ENCODE measurements around the gene BRD3OS. TPM values are rescaled to one million over a fixed set of nuclear protein-coding genes. Genes with fewer than 3 reads are reported as not detected.
A peak's percentile ranks its signal among the peaks of the same experiment; 100 is the strongest.

Gene BRD3OS
- total RNA-seq, 3 donors from 2014 or later = 3.6 to 17.6 (median 4.9) TPM

DNA sequence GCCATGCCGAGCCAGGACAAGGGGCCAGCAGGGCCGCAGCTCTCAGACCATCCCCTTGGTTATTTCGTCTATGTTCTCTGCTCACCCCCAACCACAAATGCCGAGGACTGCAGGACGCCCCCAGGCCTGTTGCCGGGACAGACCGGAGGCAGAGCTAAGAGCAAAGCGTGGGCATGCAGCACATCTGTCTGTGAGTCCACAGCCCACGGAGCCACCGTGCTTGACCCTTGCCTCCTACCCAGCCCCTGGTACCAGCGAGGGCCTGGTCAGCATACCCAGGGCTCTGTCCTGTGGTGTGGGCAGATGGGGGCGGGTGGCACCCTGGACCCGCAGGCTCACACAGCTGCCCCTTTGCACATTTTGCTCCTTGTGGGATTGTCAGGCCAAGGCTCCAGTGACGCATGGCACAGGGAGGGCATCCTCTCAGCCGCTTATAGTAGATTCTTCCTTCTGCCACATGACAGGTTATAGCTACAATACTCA is 37.8 kb downstream of the BRD3OS start:
- no peak for ATAC-seq

DNA sequence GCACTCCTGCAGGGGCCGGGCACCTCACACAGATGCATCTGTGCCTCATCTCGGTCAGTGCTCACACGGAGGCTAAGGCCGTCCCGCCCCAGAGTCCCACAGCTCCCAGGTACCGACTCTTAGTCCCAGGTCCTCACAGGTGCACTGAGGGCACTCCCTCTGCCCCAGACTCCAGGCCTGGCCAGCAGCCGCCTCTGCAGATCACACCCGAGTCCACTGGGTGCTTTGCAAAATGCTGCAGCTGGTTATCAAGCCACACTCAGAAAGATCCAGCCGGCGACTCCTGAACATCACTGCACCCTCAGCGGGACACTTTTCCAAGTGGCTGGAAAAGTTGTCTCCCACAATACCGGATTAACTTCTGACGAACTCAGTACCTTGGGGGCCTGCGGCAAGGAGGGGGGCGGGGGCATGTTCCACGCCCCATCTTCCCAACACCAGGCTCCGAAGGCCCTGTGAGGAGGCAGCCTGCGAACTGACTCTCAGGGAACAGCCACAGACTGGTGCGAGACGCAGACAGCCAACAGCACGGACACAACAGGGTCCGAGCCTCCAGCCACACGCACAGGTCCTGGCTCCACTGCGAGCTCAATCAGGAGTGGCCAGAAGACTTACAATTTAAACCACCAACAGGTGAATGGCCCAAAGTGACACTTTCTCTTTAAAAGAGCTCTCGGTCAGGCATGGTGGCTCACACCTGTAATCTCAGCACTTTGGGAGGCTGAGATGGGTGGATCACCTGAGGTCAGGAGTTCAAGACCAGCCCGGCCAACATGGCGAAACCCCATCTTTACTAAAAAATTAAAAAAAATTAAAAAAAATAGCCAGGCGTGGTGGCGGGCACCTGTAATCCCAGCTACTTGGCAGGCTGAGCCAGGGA is 38.5 kb downstream of the BRD3OS start:
- ATAC-seq = no peak
- no peak overlapping the region for H3K4me3 ChIP-seq
- no peaks in the 10 kb centered on the region for H3K9me3 ChIP-seq
- H3K36me3 ChIP-seq (ENCODE audit: low read depth) = no peaks in the 10 kb centered on the region
- TF ChIP-seq, protein P1, sequence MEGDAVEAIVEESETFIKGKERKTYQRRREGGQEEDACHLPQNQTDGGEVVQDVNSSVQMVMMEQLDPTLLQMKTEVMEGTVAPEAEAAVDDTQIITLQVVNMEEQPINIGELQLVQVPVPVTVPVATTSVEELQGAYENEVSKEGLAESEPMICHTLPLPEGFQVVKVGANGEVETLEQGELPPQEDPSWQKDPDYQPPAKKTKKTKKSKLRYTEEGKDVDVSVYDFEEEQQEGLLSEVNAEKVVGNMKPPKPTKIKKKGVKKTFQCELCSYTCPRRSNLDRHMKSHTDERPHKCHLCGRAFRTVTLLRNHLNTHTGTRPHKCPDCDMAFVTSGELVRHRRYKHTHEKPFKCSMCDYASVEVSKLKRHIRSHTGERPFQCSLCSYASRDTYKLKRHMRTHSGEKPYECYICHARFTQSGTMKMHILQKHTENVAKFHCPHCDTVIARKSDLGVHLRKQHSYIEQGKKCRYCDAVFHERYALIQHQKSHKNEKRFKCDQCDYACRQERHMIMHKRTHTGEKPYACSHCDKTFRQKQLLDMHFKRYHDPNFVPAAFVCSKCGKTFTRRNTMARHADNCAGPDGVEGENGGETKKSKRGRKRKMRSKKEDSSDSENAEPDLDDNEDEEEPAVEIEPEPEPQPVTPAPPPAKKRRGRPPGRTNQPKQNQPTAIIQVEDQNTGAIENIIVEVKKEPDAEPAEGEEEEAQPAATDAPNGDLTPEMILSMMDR (IDR thresholded peaks at IDR 0.05) = no peak
- intact Hi-C loops (cut with DNase I, micrococcal nuclease) = no loop called here
- H3K4me1 ChIP-seq (ENCODE audit: low read depth) = peaks cover 11% of the 10 kb centered on the region
- DNase-seq = peak in 1 of 3 donors; percentile 26

More for the DNA sequence above, 37.8 kb downstream of the BRD3OS start:
- Histone ChIP-seq H3K4me1 (ENCODE audit: low read depth) (peaks cover 10% of the 10 kb centered on the region), H3K4me3 (no peak overlapping the region), H3K9me3 (no peaks in the 10 kb centered on the region), H3K36me3 (ENCODE audit: low read depth) (no peaks in the 10 kb centered on the region)
- TF ChIP-seq, protein P1 (IDR thresholded peaks at IDR 0.05) = no peak
- DNase-seq = peak in 1 of 3 donors; percentile 19
- intact Hi-C loops (cut with DNase I, micrococcal nuclease) = no loop called here

DNA sequence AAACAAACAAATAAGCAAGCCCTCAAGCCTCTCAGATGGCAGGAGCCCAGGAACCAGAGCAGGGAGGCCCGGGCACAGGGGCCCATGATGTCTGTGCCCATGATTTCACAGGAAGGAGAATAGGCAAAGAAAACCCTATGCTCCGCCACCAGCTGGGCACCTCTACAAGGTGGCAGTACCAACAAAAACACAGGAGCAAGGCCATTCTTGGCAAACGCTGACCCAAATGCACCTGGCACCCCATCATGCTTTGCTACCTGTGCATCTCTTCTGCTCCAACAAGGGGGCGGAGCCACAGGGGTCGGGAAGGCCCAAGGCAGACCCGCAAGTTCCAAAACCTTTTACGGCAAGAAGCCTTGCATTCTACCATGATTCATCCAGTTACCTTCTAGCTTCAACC is 39.4 kb downstream of the BRD3OS start:
- no peak for ATAC-seq
- TF ChIP-seq, protein P1 (IDR thresholded peaks at IDR 0.05) = no peak
- Histone ChIP-seq H3K4me3 (no peak overlapping the region), H3K9me3 (no peaks in the 10 kb centered on the region), H3K4me1 (ENCODE audit: low read depth) (peaks cover 15% of the 10 kb centered on the region), H3K36me3 (ENCODE audit: low read depth) (no peaks in the 10 kb centered on the region)
- DNase-seq = peak in 1 of 3 donors; percentile 26
- intact Hi-C loops (cut with DNase I, micrococcal nuclease) = no loop called here

DNA sequence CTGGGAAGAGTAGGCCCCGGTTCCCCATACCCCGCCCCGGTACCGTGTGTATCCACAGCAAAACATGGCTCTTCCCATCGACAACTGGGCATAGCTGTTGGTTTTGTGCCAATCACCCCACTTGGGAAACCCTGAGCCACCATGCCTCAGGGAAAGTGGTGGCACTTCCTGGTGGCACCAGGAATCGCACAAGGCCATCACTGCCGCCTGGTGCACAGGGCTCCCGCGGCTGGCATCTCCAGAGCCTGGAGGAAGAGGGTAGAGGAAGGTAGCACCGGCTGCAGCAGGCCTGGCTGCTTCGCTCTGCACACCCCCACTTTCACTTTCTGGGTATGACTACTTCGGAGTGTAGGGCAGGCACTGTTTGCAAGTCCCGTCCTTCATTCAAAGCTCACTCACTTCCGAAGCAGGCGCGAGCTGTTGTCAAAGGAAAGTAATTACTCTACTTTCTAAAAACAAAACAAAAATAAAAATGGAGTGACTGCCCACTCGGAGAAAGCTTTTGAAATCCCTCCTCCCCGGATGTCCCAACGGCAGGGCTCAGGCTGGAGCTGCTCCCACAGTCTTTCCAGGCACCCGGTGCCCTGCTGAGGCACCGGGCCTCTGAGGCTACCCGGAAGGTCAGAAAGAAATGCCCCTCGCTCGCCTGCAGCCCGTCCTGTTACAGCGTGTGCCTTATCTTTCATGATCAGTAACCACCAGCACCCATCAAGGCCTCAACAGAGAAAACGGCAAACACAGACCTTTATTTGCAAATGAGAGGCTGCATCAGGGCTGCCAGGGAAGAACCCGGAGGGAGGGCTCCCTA is 40.5 kb downstream of the BRD3OS start:
- TF ChIP-seq, protein P1 (IDR thresholded peaks at IDR 0.05) = no peak
- DNase-seq = peak; percentile 69 to 80 (median 70)
- peak; percentile 54 for ATAC-seq
- H3K4me3 ChIP-seq = no peak overlapping the region
- no peaks in the 10 kb centered on the region for H3K9me3 ChIP-seq
- H3K4me1 ChIP-seq (ENCODE audit: low read depth) = peaks cover 12% of the 10 kb centered on the region
- no peaks in the 10 kb centered on the region for H3K36me3 ChIP-seq (ENCODE audit: low read depth)
- intact Hi-C loops (cut with DNase I, micrococcal nuclease) = no loop called here

DNA sequence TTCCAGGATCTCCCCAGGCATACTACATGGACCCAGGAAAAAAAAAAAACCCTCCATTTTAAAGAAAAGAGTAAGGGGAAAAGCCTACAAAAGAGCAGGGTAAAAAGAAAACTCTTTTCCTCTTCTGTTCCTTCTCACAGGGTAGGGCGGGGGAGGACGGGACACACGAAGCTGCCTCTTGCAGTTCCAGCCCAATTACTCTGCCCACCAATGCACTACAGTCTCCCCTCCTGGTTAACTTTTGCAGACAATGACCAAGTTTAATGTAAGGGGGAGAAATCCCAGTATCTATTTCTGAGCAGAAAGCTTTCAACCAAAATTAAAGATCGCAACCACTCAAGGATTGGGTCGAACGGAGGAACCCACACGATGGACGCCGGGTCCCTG is 41.2 kb downstream of the BRD3OS start:
- intact Hi-C loops (cut with DNase I, micrococcal nuclease) = no loop called here
- Histone ChIP-seq H3K4me1 (ENCODE audit: low read depth) (peaks cover 12% of the 10 kb centered on the region), H3K36me3 (ENCODE audit: low read depth) (no peaks in the 10 kb centered on the region), H3K9me3 (no peaks in the 10 kb centered on the region), H3K4me3 (no peak overlapping the region)
- no peak for ATAC-seq
- TF ChIP-seq, protein P1 (IDR thresholded peaks at IDR 0.05) = no peak
- peak in 1 of 3 donors; percentile 30 for DNase-seq

Measured in mucosa of descending colon (tissue), 3 donors.